HepG2 (cell line): ENCODE results near the gene KIRREL2. TPM values are rescaled to one million over a fixed set of nuclear protein-coding genes. Genes with fewer than 3 reads are reported as not detected.

Experiments used
- ATAC-seq: fragments of 200-7000 bp; cut with Tn5 transposase; 3 replicates; pipeline ENCODE4 v1.9.1; 2020; ENCODE audit warnings: mild to moderate bottlenecking, moderate library complexity
- BruUV-seq: library from RNA; stranded (reverse); fragments of 400-500 nt; replicated peaks from 2 replicates; lab custom pipeline; 2021; lab: Mats Ljungman, UMichigan
- CTCF ChIA-PET: fragments of 300-600 bp; formaldehyde crosslinking; extraction: SDS; loops from one replicate; lab custom pipeline; 2021; ENCODE audit warnings: low total read pairs, inconsistent platforms, low intra/inter-chr PET ratio; lab: Yijun Ruan, JAX
- POLR2A ChIA-PET: fragments of 350-600 bp; sonication (Branson Sonifier 250); formaldehyde crosslinking; loops from one replicate; lab custom pipeline; 2020; ENCODE audit warnings: antibody characterized with exemption, inconsistent platforms; lab: Yijun Ruan, JAX
- DNase-seq: peaks from one replicate; pipeline ENCODE4 v3.0.0-alpha.2; 2015; ENCODE audit warnings: low spot score
- FAIRE-seq: peaks from 3 replicates; lab custom pipeline; 2011; peaks lifted over from hg19 to GRCh38; lab: Jason Lieb, UNC
- H2AFZ ChIP-seq: one replicate; pipeline ENCODE4 v1.6.1; 2011; ENCODE audit warnings: low read length, inconsistent platforms
- H3K27ac ChIP-seq: fragments of 300-600 bp; 3 replicates; pipeline ENCODE4 v1.8.0; 2011; ENCODE audit warnings: mixed run types, mild to moderate bottlenecking, mixed read lengths, low read length, inconsistent platforms; ENCODE audit not compliant: insufficient read depth; ENCODE audit errors: extremely low read length
- H3K27me3 ChIP-seq, 2 experiments: fragments of 200-600 bp in 1 of 2; 2 replicates in 1 of 2; 3 replicates in 1 of 2; pipeline versions ENCODE4 v1.6.0 to v1.8.0; 2011; ENCODE audit warnings: low read length in 2 of 2, mild to moderate bottlenecking in 2 of 2, moderate library complexity in 2 of 2, inconsistent platforms in 1 of 2; ENCODE audit not compliant: insufficient read depth in 2 of 2, control insufficient read depth in 1 of 2
- H3K36me3 ChIP-seq, 2 experiments: fragments of 200-600 bp in 1 of 2; replicated peaks in 1 of 2; 2 replicates in 1 of 2; 3 replicates in 1 of 2; pipeline versions ENCODE4 v1.5.1 to v1.8.0; 2011; ENCODE audit warnings: low read length in 2 of 2, inconsistent platforms in 1 of 2; ENCODE audit not compliant: insufficient read depth in 2 of 2, control insufficient read depth in 1 of 2
- H3K4me1 ChIP-seq: 2 replicates; pipeline ENCODE4 v1.5.1; 2012; ENCODE audit warnings: low read length, inconsistent platforms; ENCODE audit not compliant: insufficient read depth
- H3K4me2 ChIP-seq: 2 replicates; pipeline ENCODE4 v1.6.0; 2011; ENCODE audit warnings: low read depth, low read length, inconsistent platforms
- H3K4me3 ChIP-seq, 3 experiments: fragments of 200-600 bp in 1 of 3; sonication (generic), shearing (Covaris generic) in 1 of 3; replicated peaks in 1 of 3; 2 replicates each; pipeline ENCODE4 v1.5.1; 2011 to 2016; ENCODE audit warnings: low read length in 3 of 3, inconsistent platforms in 2 of 3, low read depth in 2 of 3, mild to moderate bottlenecking in 2 of 3, control low read depth in 1 of 3, mixed read lengths in 1 of 3; ENCODE audit not compliant: insufficient read depth in 1 of 3
- H3K79me2 ChIP-seq: one replicate; pipeline ENCODE4 v1.6.1; 2011; ENCODE audit warnings: low read length, inconsistent platforms; ENCODE audit not compliant: insufficient read depth
- H3K9ac ChIP-seq: 2 replicates; pipeline ENCODE4 v1.6.0; 2011; ENCODE audit warnings: mild to moderate bottlenecking, low read depth, low read length, inconsistent platforms; ENCODE audit not compliant: insufficient read depth
- H3K9me3 ChIP-seq: 2 replicates; pipeline ENCODE4 v1.5.1; 2012; ENCODE audit warnings: mild to moderate bottlenecking, low read length
- H4K20me1 ChIP-seq: 2 replicates; pipeline ENCODE4 v1.6.0; 2011; ENCODE audit warnings: inconsistent platforms, mild to moderate bottlenecking, low read length, moderate library complexity; ENCODE audit not compliant: insufficient read depth
- CREM ChIP-seq, 2 experiments: sonication (generic) in 1 of 2; formaldehyde crosslinking in 1 of 2; IDR thresholded peaks; 2 replicates each; pipeline versions ENCODE4 v1.4.0 to v1.6.1; 2016 to 2020; ENCODE audit warnings: antibody characterized with exemption in 1 of 2, mild to moderate bottlenecking in 1 of 2, missing genetic modification reagents in 1 of 2
- ERF ChIP-seq: IDR thresholded peaks from 2 replicates; pipeline ENCODE4 v1.6.1; 2018; ENCODE audit warnings: missing biosample characterization, missing genetic modification reagents
- MED1 ChIP-seq: sonication (generic); formaldehyde crosslinking; IDR thresholded peaks from 2 replicates; pipeline ENCODE4 v1.4.0; 2020; ENCODE audit warnings: missing genetic modification reagents
- RAD51 ChIP-seq: fragments of 450-650 bp; IDR thresholded peaks from 2 replicates; pipeline ENCODE4 v1.6.1; 2016; ENCODE audit warnings: borderline replicate concordance
- ZFP1 ChIP-seq: IDR thresholded peaks from 2 replicates; pipeline ENCODE4 v1.6.1; 2016
- ZNF549 ChIP-seq: sonication (generic); formaldehyde crosslinking; IDR thresholded peaks from 2 replicates; pipeline ENCODE4 v1.5.0; 2020; ENCODE audit warnings: missing genetic modification reagents
- ZSCAN21 ChIP-seq: sonication (generic); formaldehyde crosslinking; IDR thresholded peaks from 2 replicates; pipeline ENCODE4 v1.8.0; 2022; ENCODE audit warnings: mild to moderate bottlenecking, missing genetic modification reagents, moderate library complexity, borderline replicate concordance
- WGBS: methylation state at CpG from one replicate; pipeline ENCODE4 v1.1.6; 2017; ENCODE audit warnings: low lambda C conversion rate; 5-methylcytosine and 5-hydroxymethylcytosine counted together
- in situ Hi-C: cut with HindIII; loops from 2 replicates; pipeline ENCODE4 v1.10.0; 2017; ENCODE audit warnings: low pct_unique_long_range_greater_than_20kb; ENCODE audit not compliant: extremely low pct_ligation_motif_present
- intact Hi-C: fragments of 100-400 bp; cut with micrococcal nuclease; formaldehyde crosslinking; loops from one replicate; pipeline ENCODE4 v1.10.0; 2022; ENCODE audit not compliant: unreplicated experiment
- polyA plus RNA-seq, 8 experiments: library from polyadenylated mRNA; depleted of rRNA in 3 of 8; stranded (reverse) in 7 of 8; unstranded in 1 of 8; fragments of >200 nt; fragmentation: Illumina TruSeq in 4 of 8; extraction: Trizol in 4 of 8; gene quantifications; 2 replicates each; pipeline versions ENCODE4 v1.2.1 to v1.2.3, GENCODE V29; 2011 to 2016; ENCODE audit warnings: low read depth in 4 of 8, missing spikeins in 1 of 8, mixed read lengths in 1 of 8; ENCODE audit not compliant: insufficient read depth in 1 of 8
- total RNA-seq, 5 experiments: library from RNA; depleted of rRNA; stranded (reverse); fragments of >200 nt; fragmentation: Illumina TruSeq; extraction: Trizol; gene quantifications; 2 replicates each; pipeline ENCODE4 v1.2.3, GENCODE V29; 2016; ENCODE audit warnings: low read depth in 1 of 5
- TF ChIP-seq, protein P1 (sequence below): sonication (generic); formaldehyde crosslinking; IDR thresholded peaks from 2 replicates; pipeline ENCODE4 v1.4.0; 2020; ENCODE audit warnings: mild to moderate bottlenecking, low read depth, missing genetic modification reagents
- TF ChIP-seq, protein P2 (sequence below): sonication (generic); formaldehyde crosslinking; IDR thresholded peaks from one replicate; pipeline ENCODE4 v1.5.1; 2020; ENCODE audit warnings: mild to moderate bottlenecking, missing genetic modification reagents; ENCODE audit errors: not compliant biosample characterization
- TF ChIP-seq, protein P3 (sequence below): sonication (generic); formaldehyde crosslinking; IDR thresholded peaks from 2 replicates; pipeline ENCODE4 v1.5.1; 2020; ENCODE audit warnings: missing genetic modification reagents, mild to moderate bottlenecking, borderline replicate concordance
- TF ChIP-seq, protein P4 (sequence below): sonication (generic); formaldehyde crosslinking; IDR thresholded peaks from 2 replicates; pipeline ENCODE4 v1.8.0; 2022; ENCODE audit warnings: missing genetic modification reagents, low read depth, mild to moderate bottlenecking, borderline replicate concordance

The KIRREL2 gene
- total and polyA plus RNA-seq, 2 of the 13 experiments (the other 11 are each of a cell fraction or from before 2014, with no cell fraction given), result 0.18 to 2.4 TPM

DNA sequence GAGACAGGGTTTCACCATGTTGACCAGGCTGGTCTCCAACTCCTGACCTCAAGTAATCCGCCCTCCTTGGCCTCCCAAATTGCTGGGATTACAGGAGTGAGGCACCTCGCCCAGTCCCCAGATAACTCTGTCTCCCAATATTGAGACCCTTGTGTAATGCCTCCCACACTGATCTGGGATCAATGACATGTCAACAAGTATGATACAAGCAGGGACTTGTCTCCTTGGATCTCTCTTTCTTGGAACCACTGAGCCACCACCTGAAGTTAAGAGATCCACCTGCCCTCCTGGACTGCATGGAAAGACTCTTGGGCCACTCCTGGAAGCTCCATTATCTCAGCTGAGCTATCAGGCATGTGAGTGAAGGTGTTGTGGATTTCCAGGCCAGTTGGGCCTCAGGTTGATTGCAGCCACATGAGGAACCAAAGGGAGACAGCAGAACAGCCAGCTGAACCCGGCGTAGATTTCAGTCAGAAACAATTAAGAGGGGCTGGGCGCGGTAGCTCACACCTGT is 28.6 kb downstream of the KIRREL2 start:
- ATAC-seq (no peak), DNase-seq (no peak), FAIRE-seq (no peak)
- no peak overlapping the region for H3K4me2 ChIP-seq
- H3K9ac ChIP-seq, result no peak overlapping the region
- H3K27ac ChIP-seq, result no peak overlapping the region
- in situ Hi-C loops (loop anchor here (10.0 kb wide), 1 partner anchor 50 kb away; the partner anchor contains the start of gene LRFN3), intact Hi-C loops (no loop called here)
- ChIA-PET CTCF (no interaction called here), POLR2A (no interaction called here)
- no peaks in the 10 kb centered on the region for H3K9me3 ChIP-seq
- no peaks in the 10 kb centered on the region for H3K4me1 ChIP-seq
- no peaks in the 10 kb centered on the region for H3K27me3 ChIP-seq
- BruUV-seq, result no TSS peak
- WGBS, result 85% methylated on average over 6 of the region's 6 CpGs
- H3K79me2 ChIP-seq, result no peaks in the 10 kb centered on the region
- peaks cover 4 to 14% of the 10 kb centered on the region in 2 experiments; a peak in 3 of 5 replicates for H3K36me3 ChIP-seq
- no peak overlapping the region for H2AFZ ChIP-seq
- no peak overlapping the region for H3K4me3 ChIP-seq
- no peaks in the 10 kb centered on the region for H4K20me1 ChIP-seq
- TF ChIP-seq ZNF549 (CRISPR knock-in tag) (no peak), MED1 (CRISPR knock-in tag) (no peak), ZSCAN21 (CRISPR knock-in tag) (no peak), ZFP1 (CRISPR knock-in tag) (no peak), RAD51 (no peak), CREM (IDR thresholded peaks at IDR 0.05) (no peak), CREM (CRISPR knock-in tag; IDR thresholded peaks at IDR 0.05) (no peak), ERF (CRISPR knock-in tag) (no peak)
- TF ChIP-seq, protein P1, sequence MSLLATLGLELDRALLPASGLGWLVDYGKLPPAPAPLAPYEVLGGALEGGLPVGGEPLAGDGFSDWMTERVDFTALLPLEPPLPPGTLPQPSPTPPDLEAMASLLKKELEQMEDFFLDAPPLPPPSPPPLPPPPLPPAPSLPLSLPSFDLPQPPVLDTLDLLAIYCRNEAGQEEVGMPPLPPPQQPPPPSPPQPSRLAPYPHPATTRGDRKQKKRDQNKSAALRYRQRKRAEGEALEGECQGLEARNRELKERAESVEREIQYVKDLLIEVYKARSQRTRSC (CRISPR knock-in tag), result no peak
- TF ChIP-seq, protein P2, sequence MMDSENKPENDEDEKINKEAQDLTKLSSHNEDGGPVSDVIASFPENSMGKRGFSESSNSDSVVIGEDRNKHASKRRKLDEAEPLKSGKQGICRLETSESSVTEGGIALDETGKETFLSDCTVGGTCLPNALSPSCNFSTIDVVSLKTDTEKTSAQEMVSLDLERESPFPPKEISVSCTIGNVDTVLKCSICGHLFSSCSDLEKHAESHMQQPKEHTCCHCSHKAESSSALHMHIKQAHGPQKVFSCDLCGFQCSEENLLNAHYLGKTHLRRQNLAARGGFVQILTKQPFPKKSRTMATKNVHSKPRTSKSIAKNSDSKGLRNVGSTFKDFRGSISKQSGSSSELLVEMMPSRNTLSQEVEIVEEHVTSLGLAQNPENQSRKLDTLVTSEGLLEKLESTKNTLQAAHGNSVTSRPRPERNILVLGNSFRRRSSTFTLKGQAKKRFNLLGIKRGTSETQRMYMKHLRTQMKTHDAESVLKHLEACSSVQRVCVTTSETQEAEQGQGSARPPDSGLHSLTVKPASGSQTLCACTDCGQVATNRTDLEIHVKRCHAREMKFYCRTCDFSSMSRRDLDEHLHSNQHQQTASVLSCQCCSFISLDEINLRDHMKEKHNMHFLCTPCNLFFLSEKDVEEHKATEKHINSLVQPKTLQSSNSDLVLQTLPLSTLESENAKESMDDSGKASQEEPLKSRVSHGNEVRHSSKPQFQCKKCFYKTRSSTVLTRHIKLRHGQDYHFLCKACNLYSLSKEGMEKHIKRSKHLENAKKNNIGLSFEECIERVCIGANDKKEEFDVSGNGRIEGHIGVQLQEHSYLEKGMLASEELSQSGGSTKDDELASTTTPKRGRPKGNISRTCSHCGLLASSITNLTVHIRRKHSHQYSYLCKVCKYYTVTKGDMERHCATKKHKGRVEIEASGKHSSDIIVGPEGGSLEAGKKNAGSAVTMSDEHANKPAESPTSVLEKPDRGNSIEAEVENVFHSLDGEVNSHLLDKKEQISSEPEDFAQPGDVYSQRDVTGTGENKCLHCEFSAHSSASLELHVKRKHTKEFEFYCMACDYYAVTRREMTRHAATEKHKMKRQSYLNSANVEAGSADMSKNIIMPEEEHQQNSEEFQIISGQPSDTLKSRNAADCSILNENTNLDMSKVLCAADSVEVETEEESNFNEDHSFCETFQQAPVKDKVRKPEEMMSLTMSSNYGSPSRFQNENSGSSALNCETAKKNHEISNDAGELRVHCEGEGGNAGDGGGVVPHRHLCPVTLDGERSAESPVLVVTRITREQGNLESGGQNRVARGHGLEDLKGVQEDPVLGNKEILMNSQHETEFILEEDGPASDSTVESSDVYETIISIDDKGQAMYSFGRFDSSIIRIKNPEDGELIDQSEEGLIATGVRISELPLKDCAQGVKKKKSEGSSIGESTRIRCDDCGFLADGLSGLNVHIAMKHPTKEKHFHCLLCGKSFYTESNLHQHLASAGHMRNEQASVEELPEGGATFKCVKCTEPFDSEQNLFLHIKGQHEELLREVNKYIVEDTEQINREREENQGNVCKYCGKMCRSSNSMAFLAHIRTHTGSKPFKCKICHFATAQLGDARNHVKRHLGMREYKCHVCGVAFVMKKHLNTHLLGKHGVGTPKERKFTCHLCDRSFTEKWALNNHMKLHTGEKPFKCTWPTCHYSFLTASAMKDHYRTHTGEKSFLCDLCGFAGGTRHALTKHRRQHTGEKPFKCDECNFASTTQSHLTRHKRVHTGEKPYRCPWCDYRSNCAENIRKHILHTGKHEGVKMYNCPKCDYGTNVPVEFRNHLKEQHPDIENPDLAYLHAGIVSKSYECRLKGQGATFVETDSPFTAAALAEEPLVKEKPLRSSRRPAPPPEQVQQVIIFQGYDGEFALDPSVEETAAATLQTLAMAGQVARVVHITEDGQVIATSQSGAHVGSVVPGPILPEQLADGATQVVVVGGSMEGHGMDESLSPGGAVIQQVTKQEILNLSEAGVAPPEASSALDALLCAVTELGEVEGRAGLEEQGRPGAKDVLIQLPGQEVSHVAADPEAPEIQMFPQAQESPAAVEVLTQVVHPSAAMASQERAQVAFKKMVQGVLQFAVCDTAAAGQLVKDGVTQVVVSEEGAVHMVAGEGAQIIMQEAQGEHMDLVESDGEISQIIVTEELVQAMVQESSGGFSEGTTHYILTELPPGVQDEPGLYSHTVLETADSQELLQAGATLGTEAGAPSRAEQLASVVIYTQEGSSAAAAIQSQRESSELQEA, result no peak
- TF ChIP-seq, protein P3, sequence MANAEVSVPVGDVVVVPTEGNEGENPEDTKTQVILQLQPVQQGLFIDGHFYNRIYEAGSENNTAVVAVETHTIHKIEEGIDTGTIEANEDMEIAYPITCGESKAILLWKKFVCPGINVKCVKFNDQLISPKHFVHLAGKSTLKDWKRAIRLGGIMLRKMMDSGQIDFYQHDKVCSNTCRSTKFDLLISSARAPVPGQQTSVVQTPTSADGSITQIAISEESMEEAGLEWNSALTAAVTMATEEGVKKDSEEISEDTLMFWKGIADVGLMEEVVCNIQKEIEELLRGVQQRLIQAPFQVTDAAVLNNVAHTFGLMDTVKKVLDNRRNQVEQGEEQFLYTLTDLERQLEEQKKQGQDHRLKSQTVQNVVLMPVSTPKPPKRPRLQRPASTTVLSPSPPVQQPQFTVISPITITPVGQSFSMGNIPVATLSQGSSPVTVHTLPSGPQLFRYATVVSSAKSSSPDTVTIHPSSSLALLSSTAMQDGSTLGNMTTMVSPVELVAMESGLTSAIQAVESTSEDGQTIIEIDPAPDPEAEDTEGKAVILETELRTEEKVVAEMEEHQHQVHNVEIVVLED (CRISPR knock-in tag), result no peak
- TF ChIP-seq, protein P4, sequence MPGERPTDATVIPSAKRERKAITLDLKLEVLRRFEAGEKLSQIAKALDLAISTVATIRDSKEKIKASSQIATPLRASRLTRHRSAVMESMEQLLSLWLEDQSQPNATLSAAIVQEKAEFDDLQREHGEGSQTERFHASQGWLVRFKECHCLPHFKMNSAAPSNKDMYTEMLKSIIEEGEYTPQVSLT (CRISPR knock-in tag), result no peak
